Tibial artery (tissue), 4 donors: ENCODE results near the gene ARL3.

Experiments used
- DNase-seq, 2 donors: peaks; one replicate each; pipeline ENCODE4 v3.0.0-alpha.2; 2019
- H3K27ac ChIP-seq, 2 donors: fragments of 200-600 bp; sonication (generic) in 1 of 2; 1 replicate in 1 of 2; 2 replicates in 1 of 2; pipeline ENCODE4 v1.5.1; 2018 to 2019; ENCODE audit warnings: mild to moderate bottlenecking in 1 of 2
- H3K27me3 ChIP-seq, 2 donors: fragments of 200-600 bp; sonication (generic) in 1 of 2; one replicate each; pipeline versions ENCODE4 v1.5.1 to v1.6.0; 2016 to 2019
- H3K36me3 ChIP-seq, 3 donors: fragments of 200-600 bp; sonication (generic) in 2 of 3; one replicate each; pipeline ENCODE4 v1.5.1; 2016 to 2019; ENCODE audit warnings: mild to moderate bottlenecking in 2 of 3
- H3K4me1 ChIP-seq, 4 donors: fragments of 200-600 bp; sonication (generic) in 2 of 4; 1 replicate in 3 of 4; 2 replicates in 1 of 4; pipeline ENCODE4 v1.5.1; 2016 to 2019
- H3K4me3 ChIP-seq, 2 donors: fragments of 200-600 bp; sonication (generic) in 1 of 2; 1 replicate in 1 of 2; 2 replicates in 1 of 2; pipeline ENCODE4 v1.5.1; 2018 to 2019; ENCODE audit warnings: mild to moderate bottlenecking in 2 of 2
- H3K9me3 ChIP-seq, 3 donors: fragments of 200-600 bp; sonication (generic) in 1 of 3; one replicate each; pipeline ENCODE4 v1.5.1; 2016 to 2019
- intact Hi-C: fragments of 100-400 bp; cut with DNase I; formaldehyde crosslinking; loops from one replicate; pipeline ENCODE4 v1.15.0; 2023; ENCODE audit warnings: low total_unique reads
- TF ChIP-seq, protein P1 (sequence below), 2 experiments: fragments of 200-600 bp in 1 of 2; fragments of 450-650 bp in 1 of 2; IDR thresholded peaks; one replicate each; pipeline ENCODE4 v1.5.1; 2017 to 2019; ENCODE audit warnings: antibody characterized with exemption in 2 of 2, mild to moderate bottlenecking in 1 of 2, moderate library complexity in 1 of 2

Gene ARL3

DNA sequence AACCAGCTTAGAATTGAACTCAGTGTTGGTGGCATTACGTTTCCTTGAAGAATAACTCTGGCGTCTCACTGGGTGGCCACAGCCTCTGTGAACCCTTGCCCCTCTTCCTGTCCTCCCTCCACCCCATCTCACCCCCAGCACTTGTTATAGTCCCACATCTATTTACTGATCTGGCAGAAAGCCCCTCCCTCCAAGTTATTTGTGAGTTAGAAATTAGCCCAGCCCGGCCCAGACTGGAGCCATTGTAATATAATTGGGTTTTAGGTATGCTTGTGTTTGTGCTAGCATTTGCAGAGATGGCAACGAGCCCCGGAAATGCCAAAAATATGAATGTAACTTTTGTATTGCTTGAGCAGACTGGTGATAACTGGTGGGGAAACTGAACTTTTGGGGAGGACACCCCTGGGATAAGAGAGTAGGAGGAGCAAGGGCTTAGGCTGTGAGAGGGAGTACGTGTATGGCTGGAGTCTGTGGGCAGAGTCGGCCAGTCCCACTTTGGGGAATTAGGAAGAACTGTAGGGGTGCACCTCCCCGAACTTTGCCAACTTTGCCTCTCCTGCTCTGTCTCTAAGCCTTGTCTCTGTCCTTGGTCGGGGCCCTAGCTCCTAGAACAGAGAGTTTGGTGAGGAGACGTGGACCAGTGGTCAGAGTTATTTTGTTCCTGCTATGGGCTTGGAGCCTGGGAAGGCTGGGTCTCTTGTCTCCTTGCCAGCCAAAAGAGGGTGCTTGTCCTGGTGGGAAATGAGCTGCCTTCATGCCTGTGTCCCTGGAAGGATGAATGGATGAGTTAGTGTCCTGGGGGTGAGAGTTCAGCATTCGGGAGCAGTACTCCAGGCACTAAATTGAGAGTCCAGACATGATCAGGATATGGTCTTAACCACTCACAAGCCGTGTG lies 89.2 kb downstream of the ARL3 start:
- Histone ChIP-seq H3K4me1 (peaks cover 8 to 88% (median 80%) of the 10 kb centered on the region in 4 donors), H3K9me3 (no peaks in the 10 kb centered on the region), H3K36me3 (no peaks in the 10 kb centered on the region), H3K27me3 (no peaks in the 10 kb centered on the region), H3K27ac (peak overlapping the region; percentile 86 to 90), H3K4me3 (no peak overlapping the region)
- TF ChIP-seq, protein P1, sequence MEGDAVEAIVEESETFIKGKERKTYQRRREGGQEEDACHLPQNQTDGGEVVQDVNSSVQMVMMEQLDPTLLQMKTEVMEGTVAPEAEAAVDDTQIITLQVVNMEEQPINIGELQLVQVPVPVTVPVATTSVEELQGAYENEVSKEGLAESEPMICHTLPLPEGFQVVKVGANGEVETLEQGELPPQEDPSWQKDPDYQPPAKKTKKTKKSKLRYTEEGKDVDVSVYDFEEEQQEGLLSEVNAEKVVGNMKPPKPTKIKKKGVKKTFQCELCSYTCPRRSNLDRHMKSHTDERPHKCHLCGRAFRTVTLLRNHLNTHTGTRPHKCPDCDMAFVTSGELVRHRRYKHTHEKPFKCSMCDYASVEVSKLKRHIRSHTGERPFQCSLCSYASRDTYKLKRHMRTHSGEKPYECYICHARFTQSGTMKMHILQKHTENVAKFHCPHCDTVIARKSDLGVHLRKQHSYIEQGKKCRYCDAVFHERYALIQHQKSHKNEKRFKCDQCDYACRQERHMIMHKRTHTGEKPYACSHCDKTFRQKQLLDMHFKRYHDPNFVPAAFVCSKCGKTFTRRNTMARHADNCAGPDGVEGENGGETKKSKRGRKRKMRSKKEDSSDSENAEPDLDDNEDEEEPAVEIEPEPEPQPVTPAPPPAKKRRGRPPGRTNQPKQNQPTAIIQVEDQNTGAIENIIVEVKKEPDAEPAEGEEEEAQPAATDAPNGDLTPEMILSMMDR (IDR thresholded peaks at IDR 0.05): no peak
- DNase-seq: no peak
- intact Hi-C loops: no loop called here

DNA sequence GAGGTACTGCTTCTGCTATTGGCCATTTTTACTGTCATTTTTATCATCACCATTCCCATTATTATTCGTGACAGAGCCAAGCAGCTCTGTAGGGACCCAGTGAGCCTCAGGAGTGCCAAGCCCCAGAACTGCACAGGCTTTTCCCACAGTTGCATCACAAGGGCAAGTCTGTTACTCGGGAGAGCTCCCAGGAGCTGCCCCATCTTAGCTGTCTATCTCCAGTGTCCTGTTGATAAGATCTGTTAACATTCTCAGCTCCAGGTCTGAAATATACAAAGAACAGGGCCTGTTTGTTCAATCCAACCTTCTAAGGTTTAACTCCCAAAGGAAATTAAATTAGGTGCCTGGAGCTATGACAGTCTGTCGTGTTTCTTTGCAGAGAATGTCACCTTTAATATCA lies 90.1 kb downstream of the ARL3 start:
- intact Hi-C loops: no loop called here
- H3K4me3 ChIP-seq: no peak overlapping the region
- peaks cover 8 to 88% (median 79%) of the 10 kb centered on the region in 4 donors for H3K4me1 ChIP-seq
- peak overlapping the region in 1 of 2 donors; percentile 90 for H3K27ac ChIP-seq
- H3K36me3 ChIP-seq: peaks cover 0 to 2% (median 0%) of the 10 kb centered on the region in 3 donors
- H3K27me3 ChIP-seq: no peaks in the 10 kb centered on the region
- TF ChIP-seq, protein P1 (IDR thresholded peaks at IDR 0.05): no peak
- DNase-seq: no peak
- H3K9me3 ChIP-seq: no peaks in the 10 kb centered on the region
